ENCODE data around the gene AGO4. TPM values are rescaled to one million over a fixed set of nuclear protein-coding genes. Genes with fewer than 3 reads are reported as not detected.
"Not testable (repeated sequence)": the region's sequence is repeated elsewhere in the genome, so short reads cannot be mapped to it uniquely, and the experiment has no call there.

Gene AGO4
- total RNA-seq, 1 donor from 2014 or later, result 14.4 TPM

DNA sequence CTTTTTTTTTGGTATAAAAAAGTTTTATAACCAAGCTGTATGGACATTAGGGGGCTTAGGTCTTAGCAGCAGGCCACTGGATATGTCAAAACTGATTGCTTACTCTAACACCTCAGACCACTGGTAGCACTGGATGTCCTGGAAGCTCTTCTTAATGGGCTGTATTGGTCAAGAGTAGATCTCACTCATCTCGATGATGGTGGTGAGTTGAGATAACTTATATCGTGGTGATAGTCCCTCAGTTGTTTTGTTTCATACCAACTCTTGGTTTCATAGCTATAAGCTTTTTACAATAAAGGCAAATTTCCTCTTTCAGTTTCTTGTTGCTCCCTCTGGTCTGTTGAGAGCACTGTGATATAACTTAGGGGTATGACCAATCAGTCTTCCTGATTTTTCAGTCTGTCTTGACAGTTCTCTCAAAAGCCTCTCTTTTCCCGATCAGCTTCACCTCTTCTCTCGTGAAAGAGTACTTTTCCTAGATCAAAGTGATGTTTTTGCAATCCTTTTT lies 65.5 kb downstream of the AGO4 start:
- POLR2A ChIA-PET, result interaction anchor here (0.7 kb wide), 1 partner anchor 58 kb away, joined by 7 read pairs; no protein-coding TSS in a partner anchor

DNA sequence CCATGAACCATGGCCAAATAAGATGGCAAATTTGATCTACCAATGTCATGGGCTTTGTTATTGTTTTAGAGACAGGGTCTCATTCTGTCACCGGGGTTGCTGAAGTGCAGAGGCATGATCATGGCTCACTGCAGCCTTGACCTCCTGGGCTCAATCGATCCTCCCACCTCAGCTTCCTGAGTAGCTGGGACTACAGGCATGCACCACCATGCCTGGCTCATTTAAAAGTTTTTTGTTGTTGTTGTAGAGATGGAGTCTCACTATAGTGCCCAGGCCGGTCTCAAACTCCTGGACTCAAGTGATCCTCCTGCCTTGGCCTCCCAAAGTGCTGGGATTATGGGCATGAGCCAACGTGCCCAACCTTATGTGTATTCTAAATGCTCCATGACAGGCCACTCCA lies 66.3 kb downstream of the AGO4 start:
- H3K27ac Mint-ChIP-seq; H3K9me3 Mint-ChIP-seq; H3K4me3 Mint-ChIP-seq; DNase-seq; CTCF ChIA-PET; H3K4me1 Mint-ChIP-seq; POLR2A ChIA-PET; H3K27me3 Mint-ChIP-seq; H3K36me3 Mint-ChIP-seq (ENCODE audit: low read depth); ATAC-seq (ENCODE audit: low read depth); intact Hi-C loops (cut with micrococcal nuclease): not testable (repeated sequence)

More for the DNA sequence above, 65.5 kb downstream of the AGO4 start:
- no peaks in the 10 kb centered on the region for H3K36me3 Mint-ChIP-seq (ENCODE audit: low read depth)
- H3K4me3 Mint-ChIP-seq, result no peak overlapping the region
- H3K27ac Mint-ChIP-seq, result no peak overlapping the region
- H3K27me3 Mint-ChIP-seq, result no peaks in the 10 kb centered on the region
- TF ChIP-seq, protein P1, sequence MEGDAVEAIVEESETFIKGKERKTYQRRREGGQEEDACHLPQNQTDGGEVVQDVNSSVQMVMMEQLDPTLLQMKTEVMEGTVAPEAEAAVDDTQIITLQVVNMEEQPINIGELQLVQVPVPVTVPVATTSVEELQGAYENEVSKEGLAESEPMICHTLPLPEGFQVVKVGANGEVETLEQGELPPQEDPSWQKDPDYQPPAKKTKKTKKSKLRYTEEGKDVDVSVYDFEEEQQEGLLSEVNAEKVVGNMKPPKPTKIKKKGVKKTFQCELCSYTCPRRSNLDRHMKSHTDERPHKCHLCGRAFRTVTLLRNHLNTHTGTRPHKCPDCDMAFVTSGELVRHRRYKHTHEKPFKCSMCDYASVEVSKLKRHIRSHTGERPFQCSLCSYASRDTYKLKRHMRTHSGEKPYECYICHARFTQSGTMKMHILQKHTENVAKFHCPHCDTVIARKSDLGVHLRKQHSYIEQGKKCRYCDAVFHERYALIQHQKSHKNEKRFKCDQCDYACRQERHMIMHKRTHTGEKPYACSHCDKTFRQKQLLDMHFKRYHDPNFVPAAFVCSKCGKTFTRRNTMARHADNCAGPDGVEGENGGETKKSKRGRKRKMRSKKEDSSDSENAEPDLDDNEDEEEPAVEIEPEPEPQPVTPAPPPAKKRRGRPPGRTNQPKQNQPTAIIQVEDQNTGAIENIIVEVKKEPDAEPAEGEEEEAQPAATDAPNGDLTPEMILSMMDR (IDR thresholded peaks at IDR 0.05), result no peak
- ATAC-seq (ENCODE audit: low read depth) (no peak), DNase-seq (no peak)
- no peaks in the 10 kb centered on the region for H3K4me1 Mint-ChIP-seq
- H3K9me3 Mint-ChIP-seq, result no peaks in the 10 kb centered on the region
- intact Hi-C loops (cut with micrococcal nuclease), result no loop called here
- CTCF ChIA-PET, result interaction anchor here (1.5 kb wide), 1 partner anchor 10 kb away, joined by 5 read pairs; the partner anchor contains the start of gene AGO1

- TF ChIP-seq, protein P1 (IDR thresholded peaks at IDR 0.05), result no peak
- DNase-seq (no peak), ATAC-seq (ENCODE audit: low read depth) (no peak)
- intact Hi-C loops (cut with micrococcal nuclease), result no loop called here
- POLR2A ChIA-PET, result no interaction called here
- Mint-ChIP-seq H3K27me3 (peaks cover 4% of the 10 kb centered on the region), H3K27ac (no peak overlapping the region), H3K4me1 (no peaks in the 10 kb centered on the region), H3K4me3 (no peak overlapping the region), H3K36me3 (ENCODE audit: low read depth) (no peaks in the 10 kb centered on the region), H3K9me3 (no peaks in the 10 kb centered on the region)
- CTCF ChIA-PET, result no interaction called here
Measured at GRCh38 chr1:35876988-35877387, 69.2 kb downstream of the AGO4 start.

GRCh38 chr1:35881850-35882273 lies 74.0 kb downstream of the AGO4 start:
- POLR2A ChIA-PET, result interaction anchor here (1.3 kb wide), 1 partner anchor 49 kb away, joined by 3 read pairs; the partner anchor contains the start of gene AGO3

GRCh38 chr1:35882586-35882944 lies 74.7 kb downstream of the AGO4 start:
- Mint-ChIP-seq H3K36me3 (ENCODE audit: low read depth) (peaks cover 4% of the 10 kb centered on the region), H3K4me3 (peak overlapping the region; percentile 33), H3K27ac (peak overlapping the region; percentile 47), H3K4me1 (peaks cover 43% of the 10 kb centered on the region), H3K27me3 (peaks cover 4% of the 10 kb centered on the region), H3K9me3 (no peaks in the 10 kb centered on the region)
- no peak for DNase-seq
- TF ChIP-seq, protein P1 (IDR thresholded peaks at IDR 0.05), result no peak
- ATAC-seq (ENCODE audit: low read depth), result no peak
- ChIA-PET POLR2A (interaction anchor here (0.8 to 2.0 kb wide), 5 partner anchors 10 to 49 kb away, joined by 3 to 25 read pairs (median 6); partner anchors contain the start of gene AGO3), CTCF (interaction anchor here (0.8 to 1.3 kb wide), 3 partner anchors 9 to 49 kb away, joined by 4 to 5 read pairs (median 5); partner anchors contain the start of gene AGO3)
- intact Hi-C loops (cut with micrococcal nuclease), result loop anchor here (5.0 to 10.0 kb wide), 2 partner anchors 75 to 422 kb away; partner anchors contain the start of genes AGO4 and SH3D21

More at GRCh38 chr1:35881850-35882273, 74.0 kb downstream of the AGO4 start:
- H3K27ac Mint-ChIP-seq, result no peak overlapping the region
- H3K9me3 Mint-ChIP-seq, result no peaks in the 10 kb centered on the region
- DNase-seq, result no peak
- intact Hi-C loops (cut with micrococcal nuclease), result loop anchor here (5.0 to 10.0 kb wide), 2 partner anchors 75 to 423 kb away; partner anchors contain the start of genes AGO4 and SH3D21
- peaks cover 36% of the 10 kb centered on the region for H3K4me1 Mint-ChIP-seq
- peak overlapping the region; percentile 33 for H3K4me3 Mint-ChIP-seq
- TF ChIP-seq, protein P1 (IDR thresholded peaks at IDR 0.05), result no peak
- H3K27me3 Mint-ChIP-seq, result peaks cover 4% of the 10 kb centered on the region
- CTCF ChIA-PET, result interaction anchor here (1.0 to 1.3 kb wide), 5 partner anchors 10 to 205 kb away, joined by 3 to 5 read pairs (median 4); partner anchors contain the start of gene AGO3
- peaks cover 4% of the 10 kb centered on the region for H3K36me3 Mint-ChIP-seq (ENCODE audit: low read depth)
- no peak for ATAC-seq (ENCODE audit: low read depth)

All from activated B cell treated with CpG ODN at 0.5 μM for 24 hours (primary cell).